ENCODE results near the gene B4GALNT3.

B4GALNT3 gene

GRCh38 chr12:530821-531220 is 71.1 kb downstream of the B4GALNT3 start:
- DNase-seq (ENCODE audit: insufficient read length, low spot score), result no peak
- TF ChIP-seq, protein P1, sequence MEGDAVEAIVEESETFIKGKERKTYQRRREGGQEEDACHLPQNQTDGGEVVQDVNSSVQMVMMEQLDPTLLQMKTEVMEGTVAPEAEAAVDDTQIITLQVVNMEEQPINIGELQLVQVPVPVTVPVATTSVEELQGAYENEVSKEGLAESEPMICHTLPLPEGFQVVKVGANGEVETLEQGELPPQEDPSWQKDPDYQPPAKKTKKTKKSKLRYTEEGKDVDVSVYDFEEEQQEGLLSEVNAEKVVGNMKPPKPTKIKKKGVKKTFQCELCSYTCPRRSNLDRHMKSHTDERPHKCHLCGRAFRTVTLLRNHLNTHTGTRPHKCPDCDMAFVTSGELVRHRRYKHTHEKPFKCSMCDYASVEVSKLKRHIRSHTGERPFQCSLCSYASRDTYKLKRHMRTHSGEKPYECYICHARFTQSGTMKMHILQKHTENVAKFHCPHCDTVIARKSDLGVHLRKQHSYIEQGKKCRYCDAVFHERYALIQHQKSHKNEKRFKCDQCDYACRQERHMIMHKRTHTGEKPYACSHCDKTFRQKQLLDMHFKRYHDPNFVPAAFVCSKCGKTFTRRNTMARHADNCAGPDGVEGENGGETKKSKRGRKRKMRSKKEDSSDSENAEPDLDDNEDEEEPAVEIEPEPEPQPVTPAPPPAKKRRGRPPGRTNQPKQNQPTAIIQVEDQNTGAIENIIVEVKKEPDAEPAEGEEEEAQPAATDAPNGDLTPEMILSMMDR (IDR thresholded peaks at IDR 0.05; ENCODE audit: insufficient read depth, missing control alignments), result no peak
- FAIRE-seq, result no peak

- TF ChIP-seq, protein P1 (IDR thresholded peaks at IDR 0.05; ENCODE audit: insufficient read depth, missing control alignments), result no peak
- FAIRE-seq (no peak), DNase-seq (ENCODE audit: insufficient read length, low spot score) (no peak)
Observed at GRCh38 chr12:531951-532585, 72.3 kb downstream of the B4GALNT3 start.

DNA sequence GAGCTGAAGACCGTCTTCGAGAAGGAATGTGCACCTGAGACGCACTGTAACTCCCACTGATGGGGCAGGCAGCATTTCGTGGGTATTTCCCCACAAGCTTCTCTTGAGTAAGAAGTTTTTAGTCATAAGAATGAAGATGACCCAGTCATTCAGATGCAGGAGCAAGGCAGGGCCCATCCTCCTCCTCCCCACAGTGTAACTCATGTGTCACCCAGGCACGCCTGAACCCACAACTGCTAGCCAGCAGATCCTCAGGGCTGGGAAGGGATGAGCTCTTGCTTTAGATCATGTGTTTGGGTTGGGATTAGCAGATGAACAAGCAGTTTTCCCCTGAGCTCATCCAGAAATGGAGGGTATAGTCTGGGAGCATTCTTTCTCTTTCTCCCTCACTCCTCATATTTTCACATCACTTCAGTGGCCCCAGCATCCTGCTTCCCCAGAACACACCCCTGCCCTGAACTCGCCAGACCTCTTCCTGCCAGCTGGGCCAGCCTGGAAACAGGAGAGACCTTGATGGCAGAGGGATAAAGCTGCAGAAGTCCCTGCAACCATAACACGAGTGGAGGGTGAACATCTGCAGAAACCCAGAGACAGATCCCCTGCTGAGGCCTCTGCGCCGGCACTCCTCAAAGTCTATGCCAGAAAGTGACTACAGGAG is 73.3 kb downstream of the B4GALNT3 start:
- no peak for FAIRE-seq
- DNase-seq (ENCODE audit: insufficient read length, low spot score), result no peak
- TF ChIP-seq, protein P1 (IDR thresholded peaks at IDR 0.05; ENCODE audit: insufficient read depth, missing control alignments), result no peak

DNA sequence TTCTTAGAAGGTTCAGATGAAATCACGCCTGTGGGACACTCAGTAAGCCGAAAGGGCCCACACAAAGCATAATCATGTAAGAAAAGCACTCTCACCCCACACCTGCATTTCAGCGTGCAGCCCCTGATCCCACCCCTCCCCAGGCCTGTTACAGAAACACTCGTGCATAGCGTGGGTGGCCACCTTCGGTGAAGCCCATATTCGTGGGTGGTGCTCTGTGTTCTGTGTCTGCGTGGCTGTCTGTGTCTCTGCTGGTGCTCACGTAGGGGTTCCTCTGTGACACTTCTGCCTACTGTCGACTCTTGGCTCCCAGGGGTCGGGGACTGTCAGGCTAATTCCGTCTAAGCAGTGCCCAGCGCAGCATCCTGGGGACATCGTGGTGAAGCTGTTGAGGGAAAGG is 74.0 kb downstream of the B4GALNT3 start:
- TF ChIP-seq, protein P1 (IDR thresholded peaks at IDR 0.05; ENCODE audit: insufficient read depth, missing control alignments), result no peak
- DNase-seq (ENCODE audit: insufficient read length, low spot score), result no peak
- no peak for FAIRE-seq

GRCh38 chr12:534216-534615 is 74.5 kb downstream of the B4GALNT3 start:
- TF ChIP-seq, protein P1 (IDR thresholded peaks at IDR 0.05; ENCODE audit: insufficient read depth, missing control alignments), result no peak
- no peak for FAIRE-seq
- no peak for DNase-seq (ENCODE audit: insufficient read length, low spot score)

DNA sequence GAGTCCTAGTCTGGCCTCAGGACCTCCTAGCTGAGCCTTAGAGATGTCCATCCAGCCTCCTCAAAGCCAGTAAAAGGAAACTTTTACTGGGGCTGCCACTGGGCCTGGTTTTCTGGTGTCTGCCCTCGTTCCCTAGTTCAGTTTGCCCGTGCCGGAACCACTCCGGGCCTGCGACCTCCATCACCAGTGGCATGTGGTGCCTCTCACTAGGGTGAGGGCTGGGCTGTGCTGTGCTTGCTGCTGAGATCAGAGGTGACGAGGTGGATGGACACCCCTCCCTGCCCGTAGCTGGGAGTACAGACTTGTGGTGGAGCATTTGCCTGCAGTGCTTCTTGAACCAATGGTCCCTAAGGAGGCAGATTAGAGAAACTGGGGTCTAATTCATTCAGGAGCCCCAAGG is 75.7 kb downstream of the B4GALNT3 start:
- no peak for FAIRE-seq
- no peak for DNase-seq (ENCODE audit: insufficient read length, low spot score)
- TF ChIP-seq, protein P1 (IDR thresholded peaks at IDR 0.05; ENCODE audit: insufficient read depth, missing control alignments), result no peak

GRCh38 chr12:536751-537245 is 77.1 kb downstream of the B4GALNT3 start:
- FAIRE-seq (no peak), DNase-seq (ENCODE audit: insufficient read length, low spot score) (no peak)
- TF ChIP-seq, protein P1 (IDR thresholded peaks at IDR 0.05; ENCODE audit: insufficient read depth, missing control alignments), result no peak

Measured in D721Med (cell line).